Skin of body (tissue), 2 donors: ENCODE data around the gene C2CD2L. TPM values are rescaled to one million over a fixed set of nuclear protein-coding genes. Genes with fewer than 3 reads are reported as not detected.
A peak's percentile ranks its signal among the peaks of the same experiment; 100 is the strongest.
"Not testable (repeated sequence)": the region's sequence is repeated elsewhere in the genome, so short reads cannot be mapped to it uniquely, and the experiment has no call there.

Source experiments
- DNase-seq: peaks from one replicate; lab custom pipeline; 2025; lab: John Stamatoyannopoulos, UW
- total RNA-seq: library from RNA; depleted of rRNA; stranded (reverse); fragments of >200 nt; gene quantifications from one replicate; pipeline ENCODE4 v1.2.3, GENCODE V29; 2014

The C2CD2L gene
- total RNA-seq, 1 donor from 2014 or later: 4.5 TPM

DNA sequence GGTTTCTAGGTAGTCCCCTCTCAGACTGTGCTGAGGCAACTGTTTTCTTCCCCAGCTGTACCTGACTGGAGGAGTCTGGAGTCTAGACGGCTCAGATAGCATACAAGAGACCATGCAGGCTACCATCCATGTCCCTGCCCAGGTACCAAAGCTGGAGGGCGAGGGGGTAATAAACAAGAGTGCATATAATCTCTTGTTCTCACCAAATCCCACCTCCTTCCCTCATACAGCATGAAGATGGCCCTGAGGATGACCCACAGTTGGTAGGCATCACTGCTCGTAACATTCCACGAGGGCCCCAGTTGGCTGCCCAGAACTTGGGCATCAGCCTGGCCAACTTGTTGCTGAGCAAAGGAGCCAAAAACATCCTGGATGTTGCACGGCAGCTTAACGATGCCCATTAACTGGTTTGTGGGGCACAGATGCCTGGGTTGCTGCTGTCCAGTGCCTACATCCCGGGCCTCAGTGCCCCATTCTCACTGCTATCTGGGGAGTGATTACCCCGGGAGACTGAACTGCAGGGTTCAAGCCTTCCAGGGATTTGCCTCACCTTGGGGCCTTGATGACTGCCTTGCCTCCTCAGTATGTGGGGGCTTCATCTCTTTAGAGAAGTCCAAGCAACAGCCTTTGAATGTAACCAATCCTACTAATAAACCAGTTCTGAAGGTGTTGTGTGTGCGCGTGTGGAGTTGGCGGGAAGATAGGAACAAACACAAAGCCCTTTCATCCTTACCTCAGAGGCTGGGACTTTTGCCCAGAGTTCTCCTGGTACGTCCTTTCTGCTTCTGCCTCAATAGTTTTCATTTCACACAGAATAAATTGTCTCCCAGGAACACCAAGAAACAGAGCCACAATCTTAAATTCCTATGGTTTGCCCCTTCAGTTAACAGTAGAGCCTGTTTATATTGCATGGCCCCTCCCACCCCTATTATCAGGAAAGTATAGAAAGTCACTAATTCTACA, 14.0 kb upstream of the C2CD2L start:
- DNase-seq: no peak

DNA sequence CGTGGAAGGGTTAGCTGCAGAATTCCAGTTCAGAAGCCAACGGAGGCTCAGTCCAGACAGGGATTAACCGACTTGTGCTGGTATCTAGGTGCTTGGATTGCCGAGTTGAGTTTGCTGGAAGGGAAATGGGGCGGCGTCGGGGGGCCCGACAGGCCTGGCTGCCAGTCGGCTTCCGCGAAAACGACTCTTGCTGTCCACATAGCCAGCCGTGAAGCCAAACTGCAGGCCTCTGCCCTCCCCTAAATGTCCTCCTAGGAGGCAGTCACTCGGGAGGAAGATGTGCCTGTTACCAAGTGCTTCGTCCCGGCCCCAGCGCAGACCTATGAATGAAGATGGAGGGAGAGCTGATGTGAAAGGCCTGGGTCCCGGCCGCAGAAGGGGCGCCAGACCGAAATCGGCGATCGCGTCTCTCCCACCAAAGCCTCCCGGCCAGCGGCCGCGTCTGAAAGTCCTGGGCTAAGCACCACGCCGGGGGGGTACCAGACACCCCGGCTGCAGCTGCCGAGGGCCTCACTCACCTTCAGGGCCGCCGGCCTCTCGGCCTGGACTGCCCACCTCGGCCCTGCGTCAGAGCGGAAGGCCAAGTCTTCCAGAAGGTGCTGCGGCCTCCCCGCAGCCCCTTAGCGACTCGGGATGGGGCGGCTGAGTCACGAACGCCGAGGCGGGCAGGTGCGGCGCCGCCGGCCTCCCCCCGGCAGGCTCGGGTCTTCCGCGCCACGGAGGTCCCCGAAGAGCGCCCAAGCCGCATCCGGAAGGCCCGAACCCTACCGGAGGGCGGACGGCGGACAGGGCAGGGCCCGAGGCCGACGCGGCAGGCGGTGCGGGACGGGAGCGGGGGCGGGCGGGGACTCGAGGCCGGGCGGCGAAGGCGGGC, 13.0 kb upstream of the C2CD2L start:
- DNase-seq: no peak

DNA sequence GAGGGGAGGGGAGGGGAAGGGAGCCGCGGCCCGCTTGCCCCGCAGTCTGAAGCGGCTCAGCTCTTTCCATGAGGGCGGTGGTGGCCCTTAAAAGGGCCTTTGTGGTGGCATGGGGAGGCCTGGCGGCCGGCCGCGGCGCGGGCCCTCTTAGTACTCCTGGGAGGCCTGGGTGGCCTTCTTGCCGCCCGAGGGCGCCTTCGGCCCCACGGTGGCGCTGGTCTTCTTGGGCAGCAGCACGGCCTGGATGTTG, 12.4 kb upstream of the C2CD2L start:
- no peak for DNase-seq

DNA sequence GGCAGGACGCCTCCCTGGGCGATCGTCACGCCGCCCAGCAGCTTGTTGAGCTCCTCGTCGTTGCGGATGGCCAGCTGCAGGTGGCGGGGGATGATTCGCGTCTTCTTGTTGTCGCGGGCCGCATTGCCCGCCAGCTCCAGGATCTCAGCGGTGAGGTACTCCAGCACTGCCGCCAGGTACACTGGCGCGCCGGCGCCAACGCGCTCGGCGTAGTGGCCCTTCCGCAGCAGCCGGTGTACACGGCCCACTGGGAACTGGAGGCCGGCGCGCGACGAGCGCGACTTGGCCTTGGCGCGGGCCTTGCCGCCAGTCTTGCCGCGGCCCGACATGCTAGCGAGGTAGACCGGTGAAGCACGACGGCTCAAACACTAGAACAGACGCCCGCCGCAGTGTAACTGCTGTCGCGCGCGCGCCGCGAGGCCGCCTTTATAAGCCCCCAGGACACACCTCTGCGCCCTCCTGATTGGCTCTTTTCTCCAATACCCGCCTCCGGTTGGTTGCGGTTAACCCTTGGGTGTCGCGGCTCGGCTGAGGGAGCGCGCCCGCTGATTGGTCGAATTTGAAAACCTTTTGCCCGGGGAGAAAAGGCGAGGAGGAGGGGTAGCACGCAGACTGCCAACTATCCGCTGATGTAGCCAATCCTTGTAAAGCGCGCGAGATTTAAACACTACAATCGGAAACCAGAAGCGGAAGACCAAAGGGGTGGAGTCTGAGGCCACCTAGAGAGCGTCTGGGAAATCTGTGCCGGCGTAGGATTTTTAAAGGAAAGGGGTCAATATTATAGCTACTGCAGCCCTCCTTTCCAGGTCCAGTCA, 11.9 kb upstream of the C2CD2L start:
- peak; percentile 100 for DNase-seq

DNA sequence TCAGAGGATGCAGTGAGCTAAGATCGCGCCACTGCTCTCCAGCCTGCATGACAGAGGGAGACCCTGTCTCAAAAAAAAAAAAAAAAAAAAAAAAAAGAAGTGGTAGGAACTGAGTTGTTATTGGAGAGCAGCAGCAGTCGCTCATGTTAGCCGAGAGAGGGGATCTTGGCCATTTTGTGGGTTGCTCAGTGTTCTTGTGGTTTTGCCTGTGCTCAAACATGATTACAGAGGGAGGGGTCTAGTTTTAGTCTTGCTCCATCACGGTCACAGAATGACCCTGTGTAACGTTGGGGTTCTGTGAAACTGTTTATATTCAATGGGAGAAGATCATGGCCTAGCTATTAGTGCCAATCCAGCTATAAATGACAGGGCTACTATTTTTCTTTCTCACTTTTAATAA, 7.4 kb upstream of the C2CD2L start:
- DNase-seq: no peak

GRCh38 chr11:119100246-119100970, 6.7 kb upstream of the C2CD2L start:
- DNase-seq: no peak

DNA sequence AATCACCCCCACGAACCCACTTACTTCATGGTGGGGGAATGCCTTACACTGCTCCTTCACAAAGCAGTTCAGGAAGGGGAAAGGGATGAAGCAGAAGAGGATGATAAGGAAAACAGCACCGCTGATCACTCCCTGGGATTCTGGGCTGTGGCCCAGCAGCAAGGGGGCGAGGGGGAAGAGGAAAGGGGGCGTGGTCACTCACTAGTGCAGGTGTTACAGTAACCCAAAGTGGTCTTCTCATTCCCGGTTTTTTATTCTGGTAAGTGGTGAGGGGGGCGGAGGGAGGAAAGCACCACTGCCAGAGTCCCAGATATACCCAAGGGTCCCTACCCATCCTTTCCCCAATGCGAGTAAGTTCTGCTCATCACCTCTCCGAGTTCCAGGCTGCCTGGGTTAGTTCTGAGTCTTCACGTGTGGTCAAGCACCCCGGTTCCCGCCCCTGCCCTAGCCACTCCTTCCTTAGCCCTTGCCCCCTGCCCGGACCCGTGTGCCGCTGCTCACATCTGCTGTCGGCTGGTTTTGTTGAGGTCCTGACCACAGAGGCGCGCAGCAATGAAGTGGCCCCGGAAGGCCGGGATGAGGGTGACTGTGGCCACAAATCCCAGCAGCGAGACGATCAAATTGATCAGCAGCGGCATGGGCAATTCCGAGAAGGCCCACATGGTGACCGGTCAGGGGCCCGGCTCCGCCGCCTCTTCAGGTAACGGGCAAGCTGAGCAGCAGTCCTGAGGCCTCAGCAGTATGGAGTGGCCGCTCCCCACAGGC, 6.0 kb upstream of the C2CD2L start:
- peak; percentile 14 for DNase-seq

GRCh38 chr11:119101759-119102423, 5.3 kb upstream of the C2CD2L start, which contains the start of gene DPAGT1:
Gene DPAGT1, minus strand, starts transcription at chr11:119101853. Its CDS starts 198 bp downstream, at chr11:119101655.
- peak; percentile 98 for DNase-seq

GRCh38 chr11:119103161-119103664, 3.9 kb upstream of the C2CD2L start:
- DNase-seq: not testable (repeated sequence)

- DNase-seq: no peak
These were observed 3.4 kb upstream of the C2CD2L start for GRCh38 chr11:119103793-119104192.

DNA sequence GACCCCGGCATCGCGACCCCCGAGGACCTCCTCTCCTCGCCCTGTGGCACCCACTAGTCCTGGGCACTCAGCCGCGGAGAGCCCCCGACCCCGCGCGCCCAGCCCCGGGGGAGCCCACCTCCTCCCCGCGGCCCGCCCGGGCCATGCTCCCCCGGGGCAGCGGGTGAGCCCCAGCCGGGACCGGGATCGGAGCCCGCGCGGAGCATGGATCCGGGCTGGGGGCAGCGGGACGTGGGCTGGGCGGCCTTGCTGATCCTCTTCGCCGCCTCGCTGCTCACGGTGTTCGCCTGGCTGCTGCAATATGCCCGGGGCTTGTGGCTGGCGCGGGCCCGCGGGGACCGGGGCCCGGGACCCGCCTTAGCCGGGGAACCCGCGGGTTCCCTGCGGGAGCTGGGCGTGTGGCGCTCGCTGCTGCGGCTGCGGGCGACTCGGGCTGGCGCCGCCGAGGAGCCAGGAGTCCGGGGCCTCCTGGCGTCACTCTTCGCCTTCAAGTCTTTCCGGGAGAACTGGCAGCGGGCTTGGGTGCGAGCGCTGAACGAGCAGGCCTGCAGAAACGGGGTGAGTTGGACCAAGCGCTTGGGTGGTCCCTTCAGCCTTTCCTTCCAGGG, 498 bp downstream of the C2CD2L start:
- no peak for DNase-seq

DNA sequence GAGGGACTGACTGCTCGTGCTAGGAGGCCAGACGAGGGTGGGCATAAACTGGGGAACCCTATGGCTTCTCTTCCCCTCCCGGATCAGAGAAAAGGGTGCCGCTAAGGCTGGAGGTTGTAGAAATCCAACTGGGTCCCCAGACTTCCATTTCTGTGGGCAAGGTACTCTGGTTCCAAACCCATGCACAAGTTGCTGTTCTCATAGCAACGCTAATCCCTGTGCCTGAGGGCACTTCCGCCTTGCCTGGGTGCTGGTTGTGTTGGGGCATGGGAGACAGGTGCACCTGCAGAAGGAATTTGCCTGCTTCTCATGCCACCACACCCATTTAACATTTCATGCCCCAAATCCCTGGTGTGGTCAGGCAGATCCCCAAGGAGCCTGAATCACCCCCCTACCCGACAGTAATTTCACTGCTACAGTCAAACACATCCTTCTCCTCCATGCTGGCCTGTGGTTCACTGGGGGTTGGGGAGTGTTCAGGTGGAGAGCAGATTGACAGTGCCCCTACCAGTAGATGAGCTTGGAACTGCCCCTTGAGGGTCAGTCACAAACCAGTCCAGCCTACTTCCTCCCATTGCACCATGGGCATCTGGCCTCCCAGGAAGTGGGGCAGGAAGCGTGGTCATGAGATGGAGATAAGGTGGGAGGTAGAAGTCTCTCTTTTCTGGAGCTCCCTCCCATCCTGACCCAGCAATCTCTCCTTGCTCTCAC, 1.2 kb downstream of the C2CD2L start:
- DNase-seq: no peak

GRCh38 chr11:119108857-119109221, 1.7 kb downstream of the C2CD2L start:
- no peak for DNase-seq

DNA sequence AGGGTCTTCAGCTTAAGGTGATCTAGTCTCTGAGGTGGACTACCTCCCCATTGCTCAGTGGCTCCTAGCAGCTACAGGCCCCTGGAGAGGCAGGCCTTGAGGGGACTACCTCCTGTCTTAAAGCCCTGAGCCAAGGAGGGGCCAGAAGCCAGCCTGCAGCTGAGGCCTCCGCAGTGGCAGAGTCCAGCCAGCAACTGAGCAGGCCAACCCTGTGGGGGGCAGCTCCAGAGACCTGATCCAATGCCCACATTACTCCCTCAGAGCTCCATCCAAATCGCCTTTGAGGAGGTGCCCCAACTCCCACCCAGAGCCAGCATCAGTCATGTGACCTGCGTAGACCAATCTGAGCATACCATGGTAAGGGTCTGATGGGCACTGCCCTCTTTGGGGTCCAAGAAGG, 2.7 kb downstream of the C2CD2L start:
- DNase-seq: no peak

DNA sequence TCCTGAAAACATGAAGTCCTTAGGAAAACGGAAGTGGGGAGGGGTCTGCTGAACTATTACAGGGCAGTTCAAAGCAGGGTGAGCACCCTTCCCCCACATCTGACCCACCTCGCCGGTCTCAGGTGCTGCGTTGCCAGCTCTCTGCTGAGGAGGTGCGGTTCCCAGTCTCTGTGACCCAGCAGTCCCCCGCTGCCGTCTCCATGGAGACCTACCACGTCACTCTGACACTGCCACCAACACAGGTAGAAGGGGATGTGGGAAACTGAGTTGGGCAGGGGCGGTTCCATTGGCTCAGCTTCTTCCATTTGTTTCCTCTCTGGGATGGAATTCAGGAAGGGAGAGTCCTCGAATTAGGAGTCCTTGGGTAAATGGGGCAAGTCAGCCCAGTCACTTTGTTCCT, 3.3 kb downstream of the C2CD2L start:
- DNase-seq: no peak

DNA sequence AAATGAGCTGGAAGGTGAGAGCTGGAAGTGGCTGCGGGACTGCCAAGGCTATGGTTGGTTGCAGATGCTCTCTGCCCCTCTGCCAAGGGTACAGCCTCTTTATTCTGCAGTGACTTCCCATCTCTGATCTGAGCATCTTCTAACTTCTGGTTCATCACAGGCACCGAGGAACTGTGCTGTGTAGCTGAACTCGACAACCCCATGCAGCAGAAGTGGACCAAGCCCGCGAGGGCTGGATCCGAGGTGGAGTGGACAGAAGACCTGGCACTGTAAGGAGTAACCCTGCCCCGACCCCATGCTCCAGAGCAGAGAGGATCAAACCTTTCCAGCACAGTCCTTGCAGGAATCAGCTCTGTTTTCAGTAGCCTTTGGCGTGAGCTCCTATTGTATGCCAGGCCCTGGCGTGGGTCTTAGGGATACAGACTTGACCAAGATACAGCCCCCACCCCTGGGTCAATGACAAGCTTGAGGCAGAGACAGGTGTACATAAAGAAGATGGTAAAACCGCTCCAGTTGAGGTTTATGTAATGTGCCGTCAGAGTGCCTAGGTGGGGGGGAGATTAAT, 4.3 kb downstream of the C2CD2L start:
- no peak for DNase-seq

- DNase-seq: no peak
These were observed 5.3 kb downstream of the C2CD2L start for GRCh38 chr11:119112314-119113020.
